Transverse colon (tissue), 3 donors: Measurements from ENCODE around the gene CD7.

Experiments
- POLR2A ChIP-seq: fragments of 450-650 bp; IDR thresholded peaks from one replicate; pipeline ENCODE4 v1.6.1; 2016; ENCODE audit warnings: antibody characterized with exemption, mild to moderate bottlenecking, moderate library complexity
- POLR2AphosphoS5 ChIP-seq, 3 donors: sonication (generic); formaldehyde crosslinking; IDR thresholded peaks; one replicate each; pipeline ENCODE4 v1.6.1; 2016; ENCODE audit warnings: antibody characterized with exemption in 3 of 3

DNA sequence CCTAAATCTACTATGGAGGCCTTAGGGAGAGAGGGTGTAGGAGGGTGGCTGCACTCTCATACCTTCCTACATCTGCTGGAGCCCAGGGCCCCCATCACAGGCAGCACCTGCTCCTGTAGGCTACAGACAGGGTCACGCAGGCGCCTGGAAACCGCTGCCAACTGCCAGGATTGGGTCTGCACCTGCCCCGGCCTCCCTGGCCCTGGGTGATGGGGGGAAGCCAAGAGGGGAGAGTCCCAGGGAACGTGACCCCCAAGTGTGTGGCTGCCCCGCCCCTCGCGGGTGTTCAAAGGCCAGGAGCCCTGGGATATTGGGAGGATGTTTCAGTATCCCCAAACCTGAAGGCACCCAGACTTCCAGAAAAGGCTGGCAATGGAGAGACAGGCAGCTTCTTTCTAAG, 36.1 kb upstream of the CD7 start:
- no peak for TF ChIP-seq POLR2A
- no peak for TF ChIP-seq POLR2AphosphoS5 (IDR thresholded peaks at IDR 0.05)
